Measurements from ENCODE around the gene ALG13. TPM values are rescaled to one million over a fixed set of nuclear protein-coding genes. Genes with fewer than 3 reads are reported as not detected.

ALG13 gene
- total RNA-seq, 2 experiments from 2014 or later: 62.2 to 70.5 TPM

GRCh38 chrX:111743316-111743715 is 62.3 kb downstream of the ALG13 start:
- no peaks in the 10 kb centered on the region for H3K9me2 ChIP-seq (ENCODE audit: insufficient read depth, low read length)
- H3K79me2 ChIP-seq (ENCODE audit: insufficient read depth, low read depth, low read length): no peaks in the 10 kb centered on the region
- H2AFZ ChIP-seq (ENCODE audit: low read length): no peak overlapping the region
- intact Hi-C loops (cut with micrococcal nuclease; ENCODE audit: unreplicated experiment): no loop called here
- ChIA-PET POLR2A (interaction anchor here (0.5 to 1.1 kb wide), 2 partner anchors 16 to 53 kb away, joined by 3 read pairs; no protein-coding TSS in a partner anchor), CTCF (ENCODE audit: unreplicated experiment) (no interaction called here)
- no peak overlapping the region for H3K27ac ChIP-seq (ENCODE audit: low read depth, low read length, poor library complexity, severe bottlenecking)
- H3K9me3 ChIP-seq (ENCODE audit: low read length): no peaks in the 10 kb centered on the region
- TF ChIP-seq CTCF (conservative IDR thresholded peaks at IDR 0.05; ENCODE audit: low read length) (no peak), EZH2phosphoT487 (IDR thresholded peaks at IDR 0.05; ENCODE audit: borderline replicate concordance, low read depth, low read length) (no peak)
- no peak overlapping the region for H3K4me2 ChIP-seq (ENCODE audit: low read length)
- H3K36me3 ChIP-seq (ENCODE audit: insufficient read depth, low read length): peaks cover 37% of the 10 kb centered on the region
- no TSS peak for BruUV-seq (replicated peaks)
- no peaks in the 10 kb centered on the region for H4K20me1 ChIP-seq (ENCODE audit: insufficient read depth, low read length)
- DNase-seq (ENCODE audit: low spot score): no peak
- H3K4me3 ChIP-seq (ENCODE audit: low read depth, low read length, poor library complexity, severe bottlenecking): no peak overlapping the region
- H3K4me1 ChIP-seq (ENCODE audit: insufficient read depth, low read length, poor library complexity, severe bottlenecking): no peaks in the 10 kb centered on the region

- H3K4me1 ChIP-seq (ENCODE audit: insufficient read depth, low read length, poor library complexity, severe bottlenecking): no peaks in the 10 kb centered on the region
- no peak overlapping the region for H3K4me3 ChIP-seq (ENCODE audit: low read depth, low read length, poor library complexity, severe bottlenecking)
- H2AFZ ChIP-seq (ENCODE audit: low read length): no peak overlapping the region
- no peak for DNase-seq (ENCODE audit: low spot score)
- POLR2A ChIA-PET: no interaction called here
- H3K9me3 ChIP-seq (ENCODE audit: low read length): no peaks in the 10 kb centered on the region
- peaks cover 15% of the 10 kb centered on the region for H3K36me3 ChIP-seq (ENCODE audit: insufficient read depth, low read length)
- no peak overlapping the region for H3K27ac ChIP-seq (ENCODE audit: low read depth, low read length, poor library complexity, severe bottlenecking)
- no peaks in the 10 kb centered on the region for H3K9me2 ChIP-seq (ENCODE audit: insufficient read depth, low read length)
- H3K4me2 ChIP-seq (ENCODE audit: low read length): no peak overlapping the region
- no TSS peak for BruUV-seq (replicated peaks)
- H3K79me2 ChIP-seq (ENCODE audit: insufficient read depth, low read depth, low read length): no peaks in the 10 kb centered on the region
- intact Hi-C loops (cut with micrococcal nuclease; ENCODE audit: unreplicated experiment): no loop called here
- CTCF ChIA-PET (ENCODE audit: unreplicated experiment): no interaction called here
- H4K20me1 ChIP-seq (ENCODE audit: insufficient read depth, low read length): no peaks in the 10 kb centered on the region
- TF ChIP-seq EZH2phosphoT487 (IDR thresholded peaks at IDR 0.05; ENCODE audit: borderline replicate concordance, low read depth, low read length): no peak
- no peak for TF ChIP-seq CTCF (conservative IDR thresholded peaks at IDR 0.05; ENCODE audit: low read length)
Measured at GRCh38 chrX:111756486-111756885, 75.5 kb downstream of the ALG13 start.

- no peaks in the 10 kb centered on the region for H3K9me3 ChIP-seq (ENCODE audit: low read length)
- H2AFZ ChIP-seq (ENCODE audit: low read length): no peak overlapping the region
- H4K20me1 ChIP-seq (ENCODE audit: insufficient read depth, low read length): no peaks in the 10 kb centered on the region
- no peaks in the 10 kb centered on the region; the same call in 1 of the 2 replicates for H3K36me3 ChIP-seq (ENCODE audit: insufficient read depth, low read length)
- no peaks in the 10 kb centered on the region for H3K79me2 ChIP-seq (ENCODE audit: insufficient read depth, low read depth, low read length)
- no peak overlapping the region for H3K4me2 ChIP-seq (ENCODE audit: low read length)
- no peaks in the 10 kb centered on the region for H3K4me1 ChIP-seq (ENCODE audit: insufficient read depth, low read length, poor library complexity, severe bottlenecking)
- POLR2A ChIA-PET: interaction anchor here (1.6 kb wide), 1 partner anchor 16 kb away, joined by 3 read pairs; no protein-coding TSS in a partner anchor
- TF ChIP-seq CTCF (conservative IDR thresholded peaks at IDR 0.05; ENCODE audit: low read length) (no peak), EZH2phosphoT487 (IDR thresholded peaks at IDR 0.05; ENCODE audit: borderline replicate concordance, low read depth, low read length) (no peak)
- no peak overlapping the region for H3K27ac ChIP-seq (ENCODE audit: low read depth, low read length, poor library complexity, severe bottlenecking)
- DNase-seq (ENCODE audit: low spot score): no peak
- no peak overlapping the region for H3K4me3 ChIP-seq (ENCODE audit: low read depth, low read length, poor library complexity, severe bottlenecking)
- no TSS peak for BruUV-seq (replicated peaks)
- H3K9me2 ChIP-seq (ENCODE audit: insufficient read depth, low read length): no peaks in the 10 kb centered on the region
- CTCF ChIA-PET (ENCODE audit: unreplicated experiment): no interaction called here
- intact Hi-C loops (cut with micrococcal nuclease; ENCODE audit: unreplicated experiment): no loop called here
Measured at GRCh38 chrX:111759686-111760085, 78.7 kb downstream of the ALG13 start.
